Stimulated activated CD8-positive, alpha-beta memory T cell treated with anti-CD3 and anti-CD28 coated beads, Interleukin-2, amount 100 ng/mL, for 1 hour (primary cell): ENCODE results near the gene WSB1.

Experiments
- DNase-seq, 2 donors: peaks; one replicate each; pipeline ENCODE4 v3.0.0-alpha.2; 2020; ENCODE audit warnings: low read depth in 2 of 2

The WSB1 gene

GRCh38 chr17:27357236-27357635 lies 63.3 kb downstream of the WSB1 start:
- no peak for DNase-seq

- DNase-seq = no peak
Observed at GRCh38 chr17:27360507-27360906, 66.6 kb downstream of the WSB1 start.

GRCh38 chr17:27361695-27362094 lies 67.8 kb downstream of the WSB1 start:
- no peak for DNase-seq

GRCh38 chr17:27362503-27362902 lies 68.6 kb downstream of the WSB1 start:
- DNase-seq = no peak

DNA sequence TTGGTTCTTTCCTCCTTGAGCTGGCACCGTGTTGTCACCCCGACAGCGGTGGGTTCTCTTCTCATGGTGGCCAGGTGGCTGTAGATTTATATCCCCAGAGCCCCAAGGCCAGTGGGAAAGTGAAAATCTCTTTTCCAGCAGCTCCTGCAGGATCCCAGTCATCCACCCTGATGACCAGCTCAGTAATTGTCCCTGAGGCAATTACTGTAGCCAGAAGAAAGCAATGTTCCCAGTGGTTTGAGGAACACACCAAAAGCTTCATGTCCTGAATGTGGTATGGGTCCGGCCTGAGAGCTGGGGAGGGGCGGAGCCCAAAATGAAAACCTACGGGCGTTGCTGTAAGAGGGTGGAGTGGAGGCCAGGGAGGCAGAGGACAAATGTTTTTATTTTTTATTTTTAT lies 69.0 kb downstream of the WSB1 start:
- DNase-seq = no peak

GRCh38 chr17:27363326-27363725 lies 69.4 kb downstream of the WSB1 start:
- no peak for DNase-seq
